ENCODE data around the gene MAML1. TPM values are rescaled to one million over a fixed set of nuclear protein-coding genes. Genes with fewer than 3 reads are reported as not detected.

Gene MAML1
- total and polyA plus RNA-seq, 10 of the 15 experiments (the other 5 are each of a cell fraction or from before 2014, with no cell fraction given): 0.42 to 23.9 (median 7.3) TPM

GRCh38 chr5:179777456-179777855, 44.8 kb downstream of the MAML1 start:
- no peaks in the 10 kb centered on the region for H4K20me1 ChIP-seq (ENCODE audit: control insufficient read depth, insufficient read depth)

More at GRCh38 chr5:179777456-179777855, 44.8 kb downstream of the MAML1 start:
- Histone ChIP-seq H2AFZ (ENCODE audit: control insufficient read depth, low read depth, low read length) (no peak overlapping the region), H3K9me3 (replicated peaks; ENCODE audit: control insufficient read depth, insufficient read depth, low read length) (no peaks in the 10 kb centered on the region), H3K4me1 (ENCODE audit: control insufficient read depth, insufficient read depth, low read length) (no peaks in the 10 kb centered on the region), H3K27me3 (replicated peaks in 1 of 2; ENCODE audit: control insufficient read depth in 2 of 2, insufficient read depth in 2 of 2, low read length in 1 of 2) (no peaks in the 10 kb centered on the region), H3K9ac (ENCODE audit: control insufficient read depth, insufficient read depth, low read length) (no peak overlapping the region), H3K36me3 (ENCODE audit: control insufficient read depth in 2 of 2, insufficient read depth in 2 of 2, low read length in 1 of 2) (peaks cover 17 to 24% of the 10 kb centered on the region in 2 experiments; a peak in 3 of 4 replicates), H3K4me3 (no peak overlapping the region), H3K4me2 (ENCODE audit: control insufficient read depth, insufficient read depth) (no peak overlapping the region), H3K79me2 (ENCODE audit: control insufficient read depth, insufficient read depth, low read length) (no peaks in the 10 kb centered on the region), H3K27ac (ENCODE audit: control insufficient read depth, insufficient read depth) (no peak overlapping the region)
- DNase-seq (ENCODE audit: low read depth, low spot score): no peak
- ChIA-PET POLR2A (interaction anchor here (0.6 kb wide), 1 partner anchor 140 kb away, joined by 4 read pairs; no protein-coding TSS in a partner anchor), CTCF (interaction anchor here (0.9 to 1.7 kb wide), 3 partner anchors 15 to 33 kb away, joined by 3 to 18 read pairs (median 4); no protein-coding TSS in a partner anchor), SMC1A (ENCODE audit: uncharacterized antibody, unreplicated experiment) (interaction anchor here (0.9 to 1.3 kb wide), 3 partner anchors 10 to 20 kb away, joined by 3 to 4 read pairs (median 4); no protein-coding TSS in a partner anchor), RAD21 (ENCODE audit: unreplicated experiment) (no interaction called here)
- ATAC-seq: no peak
- in situ Hi-C loops (cut with MboI): loop anchor here (25.0 kb wide), 1 partner anchor 310 kb away; no protein-coding TSS in a partner anchor
- TF ChIP-seq MEF2A (IDR thresholded peaks at IDR 0.05; ENCODE audit: insufficient read depth, low read depth, low read length) (no peak), CTCF (IDR thresholded peaks at IDR 0.05 in 2 of 3, conservative IDR thresholded peaks at IDR 0.05 in 1 of 3; ENCODE audit: control insufficient read depth in 2 of 3, extremely low read depth in 1 of 3, insufficient read depth in 1 of 3, low read depth in 3 of 3, low read length in 3 of 3) (no peak), ETV6 (conservative IDR thresholded peaks at IDR 0.05 in 1 of 2, IDR thresholded peaks at IDR 0.05 in 1 of 2; ENCODE audit: borderline replicate concordance in 1 of 2, low read depth in 1 of 2) (no peak), DPF2 (IDR thresholded peaks at IDR 0.05) (no peak), ZNF384 (IDR thresholded peaks at IDR 0.05; ENCODE audit: borderline replicate concordance, low read depth, low read length) (no peak), CHD4 (IDR thresholded peaks at IDR 0.05) (no peak), SIX5 (IDR thresholded peaks at IDR 0.05; ENCODE audit: low read depth, low read length, severe bottlenecking) (no peak), YBX1 (IDR thresholded peaks at IDR 0.05) (no peak), ATF2 (IDR thresholded peaks at IDR 0.05; ENCODE audit: low read length) (no peak), SMAD1 (IDR thresholded peaks at IDR 0.05; ENCODE audit: low read depth, partially characterized antibody) (no peak), PML (IDR thresholded peaks at IDR 0.05; ENCODE audit: low read length) (no peak), ZNF24 (IDR thresholded peaks at IDR 0.05) (no peak), SRF (IDR thresholded peaks at IDR 0.05; ENCODE audit: low read depth in 2 of 2, low read length in 2 of 2) (no peak), POLR2AphosphoS5 (IDR thresholded peaks at IDR 0.05; ENCODE audit: low read length) (no peak)
- TF ChIP-seq, protein P1, sequence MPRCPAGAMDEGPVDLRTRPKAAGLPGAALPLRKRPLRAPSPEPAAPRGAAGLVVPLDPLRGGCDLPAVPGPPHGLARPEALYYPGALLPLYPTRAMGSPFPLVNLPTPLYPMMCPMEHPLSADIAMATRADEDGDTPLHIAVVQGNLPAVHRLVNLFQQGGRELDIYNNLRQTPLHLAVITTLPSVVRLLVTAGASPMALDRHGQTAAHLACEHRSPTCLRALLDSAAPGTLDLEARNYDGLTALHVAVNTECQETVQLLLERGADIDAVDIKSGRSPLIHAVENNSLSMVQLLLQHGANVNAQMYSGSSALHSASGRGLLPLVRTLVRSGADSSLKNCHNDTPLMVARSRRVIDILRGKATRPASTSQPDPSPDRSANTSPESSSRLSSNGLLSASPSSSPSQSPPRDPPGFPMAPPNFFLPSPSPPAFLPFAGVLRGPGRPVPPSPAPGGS (IDR thresholded peaks at IDR 0.05; ENCODE audit: borderline replicate concordance, insufficient read depth, low read depth, low read length, poor library complexity, severe bottlenecking): no peak
- intact Hi-C loops (cut with micrococcal nuclease; ENCODE audit: unreplicated experiment): no loop called here
- FAIRE-seq: no peak
- no TSS peak for BruUV-seq (replicated peaks)
- WGBS (ENCODE audit: insufficient coverage, insufficient replicate concordance, low lambda C conversion rate, missing lambda C conversion rate): 97% methylated on average over 10 of the region's 10 CpGs
